Activated CD4-positive, alpha-beta T cell treated with anti-CD3 and anti-CD28 coated beads, Interleukin-2, amount 50 U/mL, for 24 hours (primary cell): Measurements from ENCODE around the gene RND2.
A peak's percentile ranks its signal among the peaks of the same experiment; 100 is the strongest.
"Not testable (repeated sequence)": the region's sequence is repeated elsewhere in the genome, so short reads cannot be mapped to it uniquely, and the experiment has no call there.

Experiments used
- DNase-seq, 2 donors: peaks; one replicate each; pipeline ENCODE4 v3.0.0-alpha.2; 2020; ENCODE audit warnings: low read depth in 1 of 2, low spot score in 1 of 2

RND2 gene

GRCh38 chr17:43024407-43025289 is at the start of gene RND2:
RND2 (plus strand) TSS chr17:43025231; CDS start chr17:43025348, 117 bp downstream.
- peak; percentile 58 to 73 for DNase-seq

GRCh38 chr17:42975265-42975664 is 49.8 kb upstream of the RND2 start:
- no peak for DNase-seq

GRCh38 chr17:42975701-42976100 is 49.3 kb upstream of the RND2 start:
- not testable (repeated sequence) for DNase-seq

GRCh38 chr17:42979511-42980273 is 45.3 kb upstream of the RND2 start, which contains the start of gene PTGES3L:
PTGES3L (minus strand) TSS chr17:42980080; CDS start chr17:42980053, 27 bp downstream.
- no peak for DNase-seq

- peak; percentile 79 to 90 for DNase-seq
Measured at GRCh38 chr17:42980274-42980765, 44.7 kb upstream of the RND2 start, which contains the start of gene RUNDC1. RUNDC1 (plus strand) TSS chr17:42980565; CDS start chr17:42980577, 12 bp downstream.

GRCh38 chr17:42980766-42981397 is 44.1 kb upstream of the RND2 start:
- DNase-seq = peak; percentile 37 to 58

- no peak for DNase-seq
Measured at GRCh38 chr17:42982266-42982665, 42.8 kb upstream of the RND2 start.

- DNase-seq = no peak
Measured at GRCh38 chr17:42985225-42985624, 39.8 kb upstream of the RND2 start.

GRCh38 chr17:42989141-42989540 is 35.9 kb upstream of the RND2 start:
- DNase-seq = no peak

- no peak for DNase-seq
Measured at GRCh38 chr17:42989726-42990652, 35.0 kb upstream of the RND2 start.

- DNase-seq = no peak
Measured at GRCh38 chr17:42991471-42991870, 33.6 kb upstream of the RND2 start.

GRCh38 chr17:42992872-42993271 is 32.2 kb upstream of the RND2 start:
- DNase-seq = no peak

GRCh38 chr17:42993913-42994312 is 31.1 kb upstream of the RND2 start:
- DNase-seq = not testable (repeated sequence)

- DNase-seq = no peak
Measured at GRCh38 chr17:42997390-42997983, 27.5 kb upstream of the RND2 start.

GRCh38 chr17:42997984-42998938 is 26.8 kb upstream of the RND2 start, which contains the start of gene RPL27:
RPL27 (plus strand) TSS chr17:42998419; CDS start chr17:42998751, 332 bp downstream.
- DNase-seq = peak; percentile 95 to 96

- no peak for DNase-seq
Measured at GRCh38 chr17:42999003-42999525, 26.0 kb upstream of the RND2 start.

- DNase-seq = not testable (repeated sequence)
Measured at GRCh38 chr17:43000894-43001293, 24.1 kb upstream of the RND2 start.

GRCh38 chr17:43003542-43004172 is 21.4 kb upstream of the RND2 start:
- DNase-seq = no peak
